Karpas-422 (cell line): ENCODE results near the gene CCNY. TPM values are rescaled to one million over a fixed set of nuclear protein-coding genes. Genes with fewer than 3 reads are reported as not detected.

Experiments used
- DNase-seq: peaks from one replicate; pipeline ENCODE4 v3.0.0-alpha.2; 2015
- H2AFZ ChIP-seq: fragments of 200-600 bp; sonication (generic); 2 replicates; pipeline ENCODE4 v1.6.1; 2014; ENCODE audit warnings: antibody characterized with exemption, low read length, mixed read lengths
- H3K27ac ChIP-seq: fragments of 200-600 bp; sonication (generic); 2 replicates; pipeline ENCODE4 v1.5.1; 2014; ENCODE audit warnings: mild to moderate bottlenecking, low read length, moderate library complexity
- H3K27me3 ChIP-seq: fragments of 200-600 bp; sonication (generic); 2 replicates; pipeline ENCODE4 v1.6.1; 2014; ENCODE audit warnings: low read length, mixed read lengths
- H3K36me3 ChIP-seq: fragments of 200-600 bp; sonication (generic); 2 replicates; pipeline ENCODE4 v1.6.1; 2014; ENCODE audit warnings: low read length, mixed read lengths; ENCODE audit not compliant: insufficient read depth
- H3K4me1 ChIP-seq: fragments of 200-600 bp; sonication (generic); 2 replicates; pipeline ENCODE4 v1.6.1; 2014; ENCODE audit warnings: mild to moderate bottlenecking, low read length, mixed read lengths
- H3K4me2 ChIP-seq: fragments of 200-600 bp; sonication (generic); 2 replicates; pipeline ENCODE4 v1.6.1; 2014; ENCODE audit warnings: low read length, low read depth, mild to moderate bottlenecking; ENCODE audit not compliant: poor library complexity, severe bottlenecking
- H3K4me3 ChIP-seq: fragments of 200-600 bp; sonication (generic); 2 replicates; pipeline ENCODE4 v1.5.1; 2014; ENCODE audit warnings: mild to moderate bottlenecking, antibody characterized with exemption, low read length, mixed read lengths
- H3K79me2 ChIP-seq: fragments of 200-600 bp; sonication (generic); 2 replicates; pipeline ENCODE4 v1.6.1; 2014; ENCODE audit warnings: mild to moderate bottlenecking, low read length, mixed read lengths
- H3K9ac ChIP-seq: fragments of 200-600 bp; sonication (generic); 2 replicates; pipeline ENCODE4 v1.6.0; 2014; ENCODE audit warnings: low read length
- H3K9me2 ChIP-seq: fragments of 200-600 bp; sonication (generic), shearing (Covaris generic); replicated peaks from 2 replicates; pipeline ENCODE4 v1.6.0; 2014; ENCODE audit warnings: mild to moderate bottlenecking, low read length, moderate library complexity; ENCODE audit not compliant: insufficient read depth
- H3K9me3 ChIP-seq: fragments of 300-700, 200-600 bp; sonication (generic); 2 replicates; pipeline ENCODE4 v1.6.1; 2014; ENCODE audit warnings: low read length, mixed read lengths
- H4K20me1 ChIP-seq: fragments of 200-600 bp; sonication (generic); 2 replicates; pipeline ENCODE4 v1.6.1; 2014; ENCODE audit warnings: mild to moderate bottlenecking, antibody characterized with exemption, low read length, low read depth; ENCODE audit not compliant: insufficient read depth
- total RNA-seq: library from RNA; depleted of rRNA; stranded (reverse); fragments of >200 nt; shearing (Covaris generic); gene quantifications from 2 replicates; pipeline ENCODE4 v1.2.3, GENCODE V29; 2014; ENCODE audit warnings: low replicate concordance

Gene CCNY
- total RNA-seq, 1 experiment from 2014 or later = 19.4 TPM

- no peaks in the 10 kb centered on the region for H3K9me3 ChIP-seq
- no peaks in the 10 kb centered on the region for H3K9me2 ChIP-seq
- H3K27me3 ChIP-seq = peaks cover 2% of the 10 kb centered on the region; the same call in 1 of the 2 replicates
- no peak overlapping the region for H3K27ac ChIP-seq
- peaks cover 17% of the 10 kb centered on the region for H3K79me2 ChIP-seq
- no peak overlapping the region for H2AFZ ChIP-seq
- H3K36me3 ChIP-seq = no peaks in the 10 kb centered on the region
- no peak overlapping the region for H3K4me3 ChIP-seq
- H3K4me1 ChIP-seq = peaks cover 12% of the 10 kb centered on the region
- peaks cover 80% of the 10 kb centered on the region for H4K20me1 ChIP-seq
- DNase-seq = no peak
- H3K9ac ChIP-seq = no peak overlapping the region
- H3K4me2 ChIP-seq = no peak overlapping the region
Observed at GRCh38 chr10:35347121-35347562, 10.8 kb downstream of the CCNY start.

GRCh38 chr10:35347899-35348608, 11.7 kb downstream of the CCNY start:
- Histone ChIP-seq H3K79me2 (peaks cover 20% of the 10 kb centered on the region), H3K4me3 (no peak overlapping the region), H3K36me3 (no peaks in the 10 kb centered on the region), H2AFZ (no peak overlapping the region), H3K9me3 (no peaks in the 10 kb centered on the region), H3K9ac (no peak overlapping the region), H3K9me2 (no peaks in the 10 kb centered on the region), H3K27me3 (peaks cover 3% of the 10 kb centered on the region; the same call in 1 of the 2 replicates), H4K20me1 (peaks cover 82% of the 10 kb centered on the region), H3K4me2 (no peak overlapping the region), H3K4me1 (peaks cover 22% of the 10 kb centered on the region), H3K27ac (no peak overlapping the region)
- no peak for DNase-seq

DNA sequence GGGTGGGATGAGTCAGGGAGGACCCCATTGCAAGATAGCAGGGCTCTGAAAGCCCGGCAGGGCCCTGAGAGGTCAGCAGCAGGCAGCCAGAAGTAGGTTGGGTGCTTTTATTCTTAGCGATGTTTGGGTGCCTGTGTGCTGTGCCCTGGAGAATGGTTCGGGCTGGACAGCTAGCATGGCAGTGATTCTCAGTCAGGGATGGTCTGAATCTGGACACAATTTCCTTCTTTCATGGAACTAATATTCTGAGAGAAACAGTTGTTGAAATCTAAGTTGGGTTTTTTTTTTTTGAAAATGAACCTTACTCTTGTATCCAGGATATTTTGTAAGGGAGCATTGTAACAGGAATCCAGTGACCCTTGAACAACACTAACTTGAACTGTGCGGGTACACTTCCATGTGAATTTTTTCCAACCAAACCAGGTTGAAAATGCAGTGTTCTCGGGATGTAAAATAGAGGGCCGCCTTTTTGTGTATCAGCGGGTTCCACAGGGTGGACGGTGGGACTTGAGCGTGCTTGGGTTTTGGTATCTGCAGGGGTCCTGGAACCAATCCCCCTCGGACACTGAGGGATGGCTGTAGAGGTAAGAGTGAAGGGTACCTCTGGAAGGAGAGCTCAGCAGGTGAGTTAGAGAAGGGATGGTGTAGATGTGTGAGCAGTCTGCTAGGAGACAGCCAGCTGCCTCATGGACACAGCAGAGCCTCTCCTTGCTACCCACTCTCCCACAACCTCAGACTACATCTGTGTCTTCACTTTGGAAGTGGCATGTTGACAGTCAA, 12.5 kb downstream of the CCNY start:
- no peak overlapping the region for H3K9ac ChIP-seq
- no peak overlapping the region for H3K4me2 ChIP-seq
- H4K20me1 ChIP-seq = peaks cover 86% of the 10 kb centered on the region

GRCh38 chr10:35349389-35349915, 13.1 kb downstream of the CCNY start:
- Histone ChIP-seq H3K4me1 (peaks cover 32% of the 10 kb centered on the region), H3K27ac (no peak overlapping the region), H3K4me3 (no peak overlapping the region), H3K27me3 (peaks cover 3% of the 10 kb centered on the region; the same call in 1 of the 2 replicates), H3K4me2 (no peak overlapping the region), H3K36me3 (no peaks in the 10 kb centered on the region), H3K79me2 (peaks cover 13% of the 10 kb centered on the region), H3K9me3 (no peaks in the 10 kb centered on the region), H3K9ac (no peak overlapping the region), H3K9me2 (no peaks in the 10 kb centered on the region), H4K20me1 (peaks cover 89% of the 10 kb centered on the region), H2AFZ (no peak overlapping the region)
- DNase-seq = no peak

More for the DNA sequence above, 12.5 kb downstream of the CCNY start:
- Histone ChIP-seq H2AFZ (no peak overlapping the region), H3K4me1 (peaks cover 29% of the 10 kb centered on the region), H3K4me3 (no peak overlapping the region), H3K27ac (no peak overlapping the region), H3K36me3 (no peaks in the 10 kb centered on the region), H3K79me2 (peaks cover 17% of the 10 kb centered on the region), H3K9me3 (no peaks in the 10 kb centered on the region), H3K9me2 (no peaks in the 10 kb centered on the region), H3K27me3 (peaks cover 3% of the 10 kb centered on the region; the same call in 1 of the 2 replicates)
- DNase-seq = no peak

- Histone ChIP-seq H3K4me1 (peaks cover 32% of the 10 kb centered on the region), H3K4me2 (no peak overlapping the region), H3K9me3 (no peaks in the 10 kb centered on the region), H3K27me3 (peaks cover 3% of the 10 kb centered on the region; the same call in 1 of the 2 replicates), H3K9ac (no peak overlapping the region), H3K27ac (no peak overlapping the region), H4K20me1 (peaks cover 88% of the 10 kb centered on the region), H3K4me3 (no peak overlapping the region), H2AFZ (no peak overlapping the region), H3K9me2 (no peaks in the 10 kb centered on the region), H3K36me3 (no peaks in the 10 kb centered on the region), H3K79me2 (peaks cover 9% of the 10 kb centered on the region)
- DNase-seq = no peak
Observed at GRCh38 chr10:35351021-35351420, 14.7 kb downstream of the CCNY start.

- no peaks in the 10 kb centered on the region for H3K36me3 ChIP-seq
- no peak overlapping the region for H3K4me3 ChIP-seq
- peaks cover 87% of the 10 kb centered on the region for H4K20me1 ChIP-seq
- no peak overlapping the region for H3K9ac ChIP-seq
- H3K9me2 ChIP-seq = no peaks in the 10 kb centered on the region
- no peak overlapping the region for H3K4me2 ChIP-seq
- no peak overlapping the region for H2AFZ ChIP-seq
- H3K79me2 ChIP-seq = peaks cover 7% of the 10 kb centered on the region
- H3K9me3 ChIP-seq = no peaks in the 10 kb centered on the region
- no peak for DNase-seq
- peaks cover 30% of the 10 kb centered on the region for H3K4me1 ChIP-seq
- H3K27ac ChIP-seq = no peak overlapping the region
- peaks cover 3% of the 10 kb centered on the region; the same call in 1 of the 2 replicates for H3K27me3 ChIP-seq
Observed at GRCh38 chr10:35352097-35352496, 15.8 kb downstream of the CCNY start.

- no peak for DNase-seq
- Histone ChIP-seq H4K20me1 (peaks cover 87% of the 10 kb centered on the region), H2AFZ (no peak overlapping the region), H3K9me3 (no peaks in the 10 kb centered on the region), H3K4me1 (peaks cover 28% of the 10 kb centered on the region), H3K4me3 (no peak overlapping the region), H3K9me2 (no peaks in the 10 kb centered on the region), H3K27me3 (peaks cover 3% of the 10 kb centered on the region; the same call in 1 of the 2 replicates), H3K27ac (no peak overlapping the region), H3K4me2 (no peak overlapping the region), H3K36me3 (no peaks in the 10 kb centered on the region), H3K9ac (no peak overlapping the region), H3K79me2 (peaks cover 8% of the 10 kb centered on the region)
Observed at GRCh38 chr10:35352512-35352911, 16.2 kb downstream of the CCNY start.

DNA sequence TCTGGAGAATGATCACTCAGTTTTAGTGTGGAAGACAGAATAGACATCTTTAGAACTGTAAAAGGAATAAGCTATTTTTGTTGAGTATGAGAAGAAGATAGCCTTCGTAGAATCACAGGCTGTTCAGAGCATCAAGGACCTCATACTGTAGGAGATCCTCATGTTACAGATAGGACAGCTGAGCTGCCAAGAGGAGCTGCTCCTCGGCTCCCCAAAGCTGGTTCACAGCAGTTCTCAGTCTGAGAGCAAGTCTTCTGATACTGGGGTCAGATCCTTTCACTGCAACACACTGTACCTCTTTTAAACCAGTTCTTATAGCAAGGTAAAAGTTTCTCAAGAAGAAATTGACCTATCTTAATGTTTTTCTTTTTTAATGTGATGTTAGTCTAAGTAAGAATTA, 17.1 kb downstream of the CCNY start:
- peaks cover 87% of the 10 kb centered on the region for H4K20me1 ChIP-seq
- no peak overlapping the region for H3K9ac ChIP-seq
- no peak overlapping the region for H3K27ac ChIP-seq
- H3K27me3 ChIP-seq = peaks cover 3% of the 10 kb centered on the region; the same call in 1 of the 2 replicates
- no peak overlapping the region for H3K4me3 ChIP-seq
- no peaks in the 10 kb centered on the region for H3K36me3 ChIP-seq
- H3K4me1 ChIP-seq = peaks cover 28% of the 10 kb centered on the region
- H3K9me2 ChIP-seq = no peaks in the 10 kb centered on the region
- H3K4me2 ChIP-seq = peak overlapping the region; percentile 32
- DNase-seq = no peak
- no peaks in the 10 kb centered on the region for H3K9me3 ChIP-seq
- H2AFZ ChIP-seq = no peak overlapping the region
- peaks cover 15% of the 10 kb centered on the region for H3K79me2 ChIP-seq
